ENCODE results near the gene MKLN1. TPM values are rescaled to one million over a fixed set of nuclear protein-coding genes. Genes with fewer than 3 reads are reported as not detected.
A peak's percentile ranks its signal among the peaks of the same experiment; 100 is the strongest.

The MKLN1 gene
- total RNA-seq, 3 donors from 2014 or later (not counting 1 experiment from before 2014, with no cell fraction given): 59.1 to 79.6 (median 65.0) TPM

DNA sequence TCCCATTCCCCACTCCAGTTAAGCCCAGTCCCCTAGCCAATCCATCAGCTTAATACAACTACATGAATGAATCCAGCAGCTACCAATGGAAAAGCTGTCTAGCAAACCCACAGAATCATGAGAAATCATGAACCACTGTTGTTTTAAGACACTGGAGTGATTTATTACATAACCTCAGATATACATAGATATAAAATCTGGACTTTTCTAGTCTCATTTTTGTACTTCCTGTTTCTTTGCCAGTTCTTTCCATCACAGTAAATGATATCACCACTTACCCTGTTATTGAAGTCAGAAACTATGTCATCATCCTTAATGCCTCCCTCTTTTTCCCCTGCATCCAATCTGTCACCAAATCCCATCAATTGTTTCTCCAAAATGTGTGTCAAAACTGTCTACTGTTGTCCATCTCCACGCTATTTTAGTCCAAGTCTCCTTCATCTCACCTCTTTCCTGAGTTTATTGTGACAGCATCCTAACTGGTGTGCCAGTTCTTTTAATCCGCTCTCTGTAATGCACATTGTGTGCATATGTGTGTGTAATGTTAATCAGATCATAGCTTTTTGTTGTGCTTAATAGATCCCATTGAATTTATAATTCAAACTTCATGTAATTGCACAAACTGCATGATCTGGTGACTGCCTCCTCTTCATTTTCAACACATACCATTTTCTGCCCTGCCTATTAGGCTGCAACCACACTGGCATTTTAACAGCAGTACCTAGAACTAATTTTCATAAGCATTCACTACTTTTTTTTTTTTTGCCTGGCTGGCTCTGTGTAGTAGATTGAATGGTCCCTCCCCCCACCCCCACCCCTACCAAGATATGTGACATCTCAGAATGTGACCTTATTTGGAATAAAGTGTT lies 56.0 kb downstream of the MKLN1 start:
- ATAC-seq: peak in 1 of 3 donors; percentile 36
- no peaks in the 10 kb centered on the region for H3K4me1 ChIP-seq (ENCODE audit: control insufficient read depth, insufficient read depth, low read length)
- H3K4me3 ChIP-seq (ENCODE audit: low read length): no peak overlapping the region
- H3K36me3 Mint-ChIP-seq: no peaks in the 10 kb centered on the region
- peak overlapping the region in 1 of 2 donors; percentile 11 for H3K27ac Mint-ChIP-seq
- no peaks in the 10 kb centered on the region for H3K9me3 Mint-ChIP-seq
- no peak overlapping the region for H3K27ac ChIP-seq (ENCODE audit: low read length)
- intact Hi-C loops (cut with micrococcal nuclease): no loop called here
- no peaks in the 10 kb centered on the region for H3K27me3 ChIP-seq (ENCODE audit: control insufficient read depth, insufficient read depth, low read length)
- H3K36me3 ChIP-seq (ENCODE audit: control insufficient read depth, insufficient read depth, low read length): no peaks in the 10 kb centered on the region
- no peak for DNase-seq
- H3K9me3 ChIP-seq (ENCODE audit: control insufficient read depth, insufficient read depth, low read length): no peaks in the 10 kb centered on the region
- H3K27me3 Mint-ChIP-seq (ENCODE audit: low read depth in 2 of 2): no peaks in the 10 kb centered on the region
- H3K4me1 Mint-ChIP-seq: peaks cover 31 to 45% of the 10 kb centered on the region in 2 donors
- H3K4me3 Mint-ChIP-seq: no peak overlapping the region
- TF ChIP-seq, protein P1, sequence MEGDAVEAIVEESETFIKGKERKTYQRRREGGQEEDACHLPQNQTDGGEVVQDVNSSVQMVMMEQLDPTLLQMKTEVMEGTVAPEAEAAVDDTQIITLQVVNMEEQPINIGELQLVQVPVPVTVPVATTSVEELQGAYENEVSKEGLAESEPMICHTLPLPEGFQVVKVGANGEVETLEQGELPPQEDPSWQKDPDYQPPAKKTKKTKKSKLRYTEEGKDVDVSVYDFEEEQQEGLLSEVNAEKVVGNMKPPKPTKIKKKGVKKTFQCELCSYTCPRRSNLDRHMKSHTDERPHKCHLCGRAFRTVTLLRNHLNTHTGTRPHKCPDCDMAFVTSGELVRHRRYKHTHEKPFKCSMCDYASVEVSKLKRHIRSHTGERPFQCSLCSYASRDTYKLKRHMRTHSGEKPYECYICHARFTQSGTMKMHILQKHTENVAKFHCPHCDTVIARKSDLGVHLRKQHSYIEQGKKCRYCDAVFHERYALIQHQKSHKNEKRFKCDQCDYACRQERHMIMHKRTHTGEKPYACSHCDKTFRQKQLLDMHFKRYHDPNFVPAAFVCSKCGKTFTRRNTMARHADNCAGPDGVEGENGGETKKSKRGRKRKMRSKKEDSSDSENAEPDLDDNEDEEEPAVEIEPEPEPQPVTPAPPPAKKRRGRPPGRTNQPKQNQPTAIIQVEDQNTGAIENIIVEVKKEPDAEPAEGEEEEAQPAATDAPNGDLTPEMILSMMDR (IDR thresholded peaks at IDR 0.05): no peak
- 85% methylated on average over 1 of the region's 2 CpGs for WGBS (ENCODE audit: insufficient coverage)

DNA sequence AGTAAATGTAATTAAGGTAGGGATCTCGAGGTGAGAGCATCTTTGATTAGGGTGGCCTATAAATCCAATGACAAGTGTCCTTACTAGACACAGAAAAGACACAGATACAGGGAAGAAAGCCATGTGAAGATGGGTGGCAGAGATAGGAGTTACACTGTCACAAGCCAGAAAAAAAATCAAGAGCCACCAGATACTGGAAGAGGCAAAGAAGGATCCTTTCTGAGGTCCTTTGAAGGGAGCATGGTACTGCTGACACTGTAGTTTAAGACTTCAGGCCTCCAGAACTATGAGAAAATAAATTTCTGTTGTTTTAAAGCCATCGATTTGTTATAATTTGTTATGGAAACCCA lies 56.6 kb downstream of the MKLN1 start:
- WGBS (ENCODE audit: insufficient coverage): 88% methylated on average over 1 of the region's 2 CpGs
- Mint-ChIP-seq H3K4me1 (peaks cover 31 to 45% of the 10 kb centered on the region in 2 donors), H3K9me3 (no peaks in the 10 kb centered on the region), H3K27ac (peak overlapping the region in 1 of 2 donors; percentile 0), H3K4me3 (no peak overlapping the region), H3K36me3 (no peaks in the 10 kb centered on the region), H3K27me3 (ENCODE audit: low read depth in 2 of 2) (no peaks in the 10 kb centered on the region)
- intact Hi-C loops (cut with micrococcal nuclease): no loop called here
- ATAC-seq (no peak), DNase-seq (no peak)
- Histone ChIP-seq H3K36me3 (ENCODE audit: control insufficient read depth, insufficient read depth, low read length) (no peaks in the 10 kb centered on the region), H3K27me3 (ENCODE audit: control insufficient read depth, insufficient read depth, low read length) (no peaks in the 10 kb centered on the region), H3K4me1 (ENCODE audit: control insufficient read depth, insufficient read depth, low read length) (no peaks in the 10 kb centered on the region), H3K4me3 (ENCODE audit: low read length) (no peak overlapping the region), H3K9me3 (ENCODE audit: control insufficient read depth, insufficient read depth, low read length) (no peaks in the 10 kb centered on the region), H3K27ac (ENCODE audit: low read length) (no peak overlapping the region)
- TF ChIP-seq, protein P1 (IDR thresholded peaks at IDR 0.05): no peak

DNA sequence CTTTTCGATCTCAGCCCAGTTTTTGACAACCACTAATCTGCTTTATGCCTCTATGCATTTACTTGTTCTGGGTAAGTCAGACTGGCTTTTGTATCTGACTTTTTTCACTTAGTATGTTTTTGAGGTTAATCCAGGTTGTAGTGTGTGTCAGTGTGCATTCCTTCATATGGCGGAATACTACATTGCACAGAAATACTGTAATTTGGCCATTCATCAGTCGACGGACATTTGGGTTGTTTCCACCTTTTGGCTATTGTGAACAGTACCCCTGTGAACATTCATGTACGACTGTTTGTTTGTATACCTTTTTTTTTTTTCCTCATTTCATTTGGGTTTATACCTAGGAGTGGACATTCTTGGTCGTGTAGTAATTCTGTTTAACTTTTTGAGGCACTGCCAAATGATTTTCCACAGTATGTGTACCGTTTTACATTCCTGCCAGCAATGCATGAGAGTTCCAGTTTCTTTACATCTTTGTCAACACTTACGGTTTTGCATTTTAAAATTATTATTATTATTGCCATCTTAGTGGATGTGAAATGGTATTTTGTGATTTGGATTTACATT lies 57.4 kb downstream of the MKLN1 start:
- no peaks in the 10 kb centered on the region for H3K4me1 ChIP-seq (ENCODE audit: control insufficient read depth, insufficient read depth, low read length)
- H3K9me3 ChIP-seq (ENCODE audit: control insufficient read depth, insufficient read depth, low read length): no peaks in the 10 kb centered on the region
- TF ChIP-seq, protein P1 (IDR thresholded peaks at IDR 0.05): no peak
- no peak overlapping the region for H3K4me3 ChIP-seq (ENCODE audit: low read length)
- no peak overlapping the region for H3K27ac ChIP-seq (ENCODE audit: low read length)
- Mint-ChIP-seq H3K36me3 (no peaks in the 10 kb centered on the region), H3K27ac (peak overlapping the region; percentile 0 to 41), H3K4me1 (peaks cover 31 to 45% of the 10 kb centered on the region in 2 donors), H3K27me3 (ENCODE audit: low read depth in 2 of 2) (no peaks in the 10 kb centered on the region), H3K9me3 (no peaks in the 10 kb centered on the region), H3K4me3 (no peak overlapping the region)
- WGBS (ENCODE audit: insufficient coverage): 93% methylated on average over 6 of the region's 8 CpGs
- DNase-seq: no peak
- no peaks in the 10 kb centered on the region for H3K27me3 ChIP-seq (ENCODE audit: control insufficient read depth, insufficient read depth, low read length)
- no peak for ATAC-seq
- no peaks in the 10 kb centered on the region for H3K36me3 ChIP-seq (ENCODE audit: control insufficient read depth, insufficient read depth, low read length)
- intact Hi-C loops (cut with micrococcal nuclease): no loop called here
